ENCODE data around the gene NUP43. TPM values are rescaled to one million over a fixed set of nuclear protein-coding genes. Genes with fewer than 3 reads are reported as not detected.

Gene NUP43
- total and polyA plus RNA-seq, 5 donors from 2014 or later = 4.0 to 22.4 (median 6.1) TPM

GRCh38 chr6:149771185-149771584, 24.9 kb upstream of the NUP43 start:
- H3K36me3 ChIP-seq (ENCODE audit: control insufficient read depth, insufficient read depth, low read length) = peaks cover 37% of the 10 kb centered on the region
- Mint-ChIP-seq H3K27me3 (no peaks in the 10 kb centered on the region), H3K9me3 (peaks cover 0 to 3% (median under 1%) of the 10 kb centered on the region in 7 donors), H3K4me3 (no peak overlapping the region), H3K27ac (peak overlapping the region in 2 of 3 donors; percentile 6 to 20), H3K36me3 (peaks cover 27% of the 10 kb centered on the region), H3K4me1 (peaks cover 5 to 11% (median 8%) of the 10 kb centered on the region in 4 donors)
- H3K27ac ChIP-seq (ENCODE audit: insufficient read depth, low read length, poor library complexity, severe bottlenecking) = no peak overlapping the region
- ATAC-seq (ENCODE audit: low read depth in 2 of 2) (no peak), DNase-seq (no peak)
- H3K27me3 ChIP-seq (ENCODE audit: control insufficient read depth, insufficient read depth, low read length) = no peaks in the 10 kb centered on the region
- H3K4me1 ChIP-seq (ENCODE audit: control insufficient read depth, insufficient read depth, low read length, poor library complexity, severe bottlenecking) = no peaks in the 10 kb centered on the region
- peaks cover 0 to under 1% of the 10 kb centered on the region in 2 experiments for H3K9me3 ChIP-seq (ENCODE audit: control insufficient read depth in 2 of 2, low read length in 2 of 2)
- H3K4me3 ChIP-seq (ENCODE audit: low read depth, low read length) = no peak overlapping the region

GRCh38 chr6:149769676-149770075, 23.3 kb upstream of the NUP43 start:
- no peaks in the 10 kb centered on the region for H3K4me1 ChIP-seq (ENCODE audit: control insufficient read depth, insufficient read depth, low read length, poor library complexity, severe bottlenecking)
- no peak overlapping the region for H3K4me3 ChIP-seq (ENCODE audit: low read depth, low read length)
- H3K27ac ChIP-seq (ENCODE audit: insufficient read depth, low read length, poor library complexity, severe bottlenecking) = no peak overlapping the region
- ATAC-seq (ENCODE audit: low read depth in 2 of 2) (no peak), DNase-seq (no peak)
- H3K27me3 Mint-ChIP-seq = no peaks in the 10 kb centered on the region
- peaks cover 28% of the 10 kb centered on the region for H3K36me3 Mint-ChIP-seq
- H3K4me3 Mint-ChIP-seq = no peak overlapping the region
- H3K36me3 ChIP-seq (ENCODE audit: control insufficient read depth, insufficient read depth, low read length) = peaks cover 38% of the 10 kb centered on the region
- no peak overlapping the region for H3K27ac Mint-ChIP-seq
- H3K9me3 Mint-ChIP-seq = peaks cover 0 to 6% (median 4%) of the 10 kb centered on the region in 7 donors
- no peaks in the 10 kb centered on the region for H3K27me3 ChIP-seq (ENCODE audit: control insufficient read depth, insufficient read depth, low read length)
- H3K9me3 ChIP-seq (ENCODE audit: control insufficient read depth in 2 of 2, low read length in 2 of 2) = peaks cover 0 to 4% of the 10 kb centered on the region in 2 experiments
- H3K4me1 Mint-ChIP-seq = peaks cover 5 to 13% (median 8%) of the 10 kb centered on the region in 4 donors

GRCh38 chr6:149766156-149766769, 19.9 kb upstream of the NUP43 start:
- Histone ChIP-seq H3K4me3 (ENCODE audit: low read depth, low read length) (no peak overlapping the region), H3K4me1 (ENCODE audit: control insufficient read depth, insufficient read depth, low read length, poor library complexity, severe bottlenecking) (no peaks in the 10 kb centered on the region), H3K36me3 (ENCODE audit: control insufficient read depth, insufficient read depth, low read length) (peaks cover 17% of the 10 kb centered on the region), H3K27me3 (ENCODE audit: control insufficient read depth, insufficient read depth, low read length) (no peaks in the 10 kb centered on the region), H3K9me3 (ENCODE audit: control insufficient read depth in 2 of 2, low read length in 2 of 2) (peaks cover 0 to 4% of the 10 kb centered on the region in 2 experiments), H3K27ac (ENCODE audit: insufficient read depth, low read length, poor library complexity, severe bottlenecking) (no peak overlapping the region)
- Mint-ChIP-seq H3K4me3 (no peak overlapping the region), H3K36me3 (peaks cover 28% of the 10 kb centered on the region), H3K27me3 (no peaks in the 10 kb centered on the region), H3K9me3 (peaks cover 0 to 6% (median 4%) of the 10 kb centered on the region in 7 donors), H3K4me1 (peaks cover 20 to 27% (median 24%) of the 10 kb centered on the region in 4 donors), H3K27ac (no peak overlapping the region)
- DNase-seq (no peak), ATAC-seq (ENCODE audit: low read depth in 2 of 2) (no peak)

GRCh38 chr6:149763866-149764265, 17.5 kb upstream of the NUP43 start:
- no peaks in the 10 kb centered on the region for H3K27me3 Mint-ChIP-seq
- Histone ChIP-seq H3K4me1 (ENCODE audit: control insufficient read depth, insufficient read depth, low read length, poor library complexity, severe bottlenecking) (no peaks in the 10 kb centered on the region), H3K36me3 (ENCODE audit: control insufficient read depth, insufficient read depth, low read length) (peaks cover 22% of the 10 kb centered on the region), H3K4me3 (ENCODE audit: low read depth, low read length) (no peak overlapping the region), H3K27ac (ENCODE audit: insufficient read depth, low read length, poor library complexity, severe bottlenecking) (no peak overlapping the region), H3K27me3 (ENCODE audit: control insufficient read depth, insufficient read depth, low read length) (no peaks in the 10 kb centered on the region), H3K9me3 (ENCODE audit: control insufficient read depth in 2 of 2, low read length in 2 of 2) (peaks cover 0 to 4% of the 10 kb centered on the region in 2 experiments)
- no peak overlapping the region for H3K4me3 Mint-ChIP-seq
- no peak for ATAC-seq (ENCODE audit: low read depth in 2 of 2)
- peaks cover 21% of the 10 kb centered on the region for H3K36me3 Mint-ChIP-seq
- H3K4me1 Mint-ChIP-seq = peaks cover 22 to 29% (median 25%) of the 10 kb centered on the region in 4 donors
- peak overlapping the region in 1 of 3 donors; percentile 76 for H3K27ac Mint-ChIP-seq
- no peak for DNase-seq
- H3K9me3 Mint-ChIP-seq = peaks cover 0 to 6% (median 4%) of the 10 kb centered on the region in 7 donors

GRCh38 chr6:149761438-149761837, 15.1 kb upstream of the NUP43 start:
- ATAC-seq (ENCODE audit: low read depth in 2 of 2) (no peak), DNase-seq (no peak)
- Histone ChIP-seq H3K4me1 (ENCODE audit: control insufficient read depth, insufficient read depth, low read length, poor library complexity, severe bottlenecking) (no peaks in the 10 kb centered on the region), H3K27ac (ENCODE audit: insufficient read depth, low read length, poor library complexity, severe bottlenecking) (no peak overlapping the region), H3K36me3 (ENCODE audit: control insufficient read depth, insufficient read depth, low read length) (peaks cover 18% of the 10 kb centered on the region), H3K27me3 (ENCODE audit: control insufficient read depth, insufficient read depth, low read length) (no peaks in the 10 kb centered on the region), H3K9me3 (ENCODE audit: control insufficient read depth in 2 of 2, low read length in 2 of 2) (peaks cover 0 to 4% of the 10 kb centered on the region in 2 experiments), H3K4me3 (ENCODE audit: low read depth, low read length) (no peak overlapping the region)
- H3K4me1 Mint-ChIP-seq = peaks cover 22 to 28% (median 25%) of the 10 kb centered on the region in 4 donors
- H3K36me3 Mint-ChIP-seq = peaks cover 16% of the 10 kb centered on the region
- peaks cover 0 to 5% (median 3%) of the 10 kb centered on the region in 7 donors for H3K9me3 Mint-ChIP-seq
- H3K4me3 Mint-ChIP-seq = no peak overlapping the region
- no peaks in the 10 kb centered on the region for H3K27me3 Mint-ChIP-seq
- H3K27ac Mint-ChIP-seq = peak overlapping the region in 1 of 3 donors; percentile 11

GRCh38 chr6:149756261-149756636, 9.9 kb upstream of the NUP43 start:
- peaks cover 17 to 42% (median 31%) of the 10 kb centered on the region in 4 donors for H3K4me1 Mint-ChIP-seq
- no peaks in the 10 kb centered on the region for H3K27me3 Mint-ChIP-seq
- no peak overlapping the region for H3K27ac ChIP-seq (ENCODE audit: insufficient read depth, low read length, poor library complexity, severe bottlenecking)
- peaks cover 8% of the 10 kb centered on the region for H3K36me3 ChIP-seq (ENCODE audit: control insufficient read depth, insufficient read depth, low read length)
- no peak overlapping the region for H3K4me3 Mint-ChIP-seq
- peaks cover 4% of the 10 kb centered on the region for H3K4me1 ChIP-seq (ENCODE audit: control insufficient read depth, insufficient read depth, low read length, poor library complexity, severe bottlenecking)
- H3K27me3 ChIP-seq (ENCODE audit: control insufficient read depth, insufficient read depth, low read length) = no peaks in the 10 kb centered on the region
- peaks cover 5% of the 10 kb centered on the region for H3K36me3 Mint-ChIP-seq
- H3K4me3 ChIP-seq (ENCODE audit: low read depth, low read length) = no peak overlapping the region
- H3K27ac Mint-ChIP-seq = no peak overlapping the region
- no peaks in the 10 kb centered on the region for H3K9me3 ChIP-seq (ENCODE audit: control insufficient read depth in 2 of 2, low read length in 2 of 2)
- ATAC-seq (ENCODE audit: low read depth in 2 of 2) (no peak), DNase-seq (no peak)
- H3K9me3 Mint-ChIP-seq = no peaks in the 10 kb centered on the region

GRCh38 chr6:149755300-149756260, 9.3 kb upstream of the NUP43 start:
- Histone ChIP-seq H3K36me3 (ENCODE audit: control insufficient read depth, insufficient read depth, low read length) (peaks cover 8% of the 10 kb centered on the region), H3K4me1 (ENCODE audit: control insufficient read depth, insufficient read depth, low read length, poor library complexity, severe bottlenecking) (peaks cover 9% of the 10 kb centered on the region), H3K9me3 (ENCODE audit: control insufficient read depth in 2 of 2, low read length in 2 of 2) (no peaks in the 10 kb centered on the region), H3K27me3 (ENCODE audit: control insufficient read depth, insufficient read depth, low read length) (no peaks in the 10 kb centered on the region), H3K4me3 (ENCODE audit: low read depth, low read length) (no peak overlapping the region), H3K27ac (ENCODE audit: insufficient read depth, low read length, poor library complexity, severe bottlenecking) (no peak overlapping the region)
- H3K27ac Mint-ChIP-seq = peak overlapping the region; percentile 12 to 40 (median 37)
- no peaks in the 10 kb centered on the region for H3K9me3 Mint-ChIP-seq
- H3K4me1 Mint-ChIP-seq = peaks cover 22 to 45% (median 30%) of the 10 kb centered on the region in 4 donors
- ATAC-seq (ENCODE audit: low read depth in 2 of 2) = no peak
- DNase-seq = no peak
- peaks cover 5% of the 10 kb centered on the region for H3K36me3 Mint-ChIP-seq
- no peak overlapping the region for H3K4me3 Mint-ChIP-seq
- H3K27me3 Mint-ChIP-seq = no peaks in the 10 kb centered on the region
